ENCODE results near the gene TACR1.
"Not testable (repeated sequence)": the region's sequence is repeated elsewhere in the genome, so short reads cannot be mapped to it uniquely, and the experiment has no call there.

TACR1 gene

GRCh38 chr2:75094405-75094804 is 104.9 kb downstream of the TACR1 start:
- no peak overlapping the region for H3K4me3 ChIP-seq (ENCODE audit: low read depth, low read length)

- no peak overlapping the region for H3K4me3 ChIP-seq (ENCODE audit: low read depth, low read length)
Measured at GRCh38 chr2:75090770-75091515, 108.4 kb downstream of the TACR1 start.

- no peak overlapping the region for H3K4me3 ChIP-seq (ENCODE audit: low read depth, low read length)
Measured at GRCh38 chr2:75089471-75089870, 109.8 kb downstream of the TACR1 start.

GRCh38 chr2:75088791-75089190 is 110.5 kb downstream of the TACR1 start:
- no peak overlapping the region for H3K4me3 ChIP-seq (ENCODE audit: low read depth, low read length)

- H3K4me3 ChIP-seq (ENCODE audit: low read depth, low read length), result no peak overlapping the region
Measured at GRCh38 chr2:75087736-75088135, 111.6 kb downstream of the TACR1 start.

GRCh38 chr2:75079575-75079974 is 119.7 kb downstream of the TACR1 start:
- H3K4me3 ChIP-seq (ENCODE audit: low read depth, low read length), result no peak overlapping the region

GRCh38 chr2:75077909-75078308 is 121.4 kb downstream of the TACR1 start:
- no peak overlapping the region for H3K4me3 ChIP-seq (ENCODE audit: low read depth, low read length)

- H3K4me3 ChIP-seq (ENCODE audit: low read depth, low read length), result no peak overlapping the region
Measured at GRCh38 chr2:75076088-75076487, 123.2 kb downstream of the TACR1 start.

- H3K4me3 ChIP-seq (ENCODE audit: low read depth, low read length), result no peak overlapping the region
Measured at GRCh38 chr2:75074708-75075107, 124.6 kb downstream of the TACR1 start.

GRCh38 chr2:75074228-75074627 is 125.1 kb downstream of the TACR1 start:
- H3K4me3 ChIP-seq (ENCODE audit: low read depth, low read length), result no peak overlapping the region

GRCh38 chr2:75071766-75072165 is 127.6 kb downstream of the TACR1 start:
- H3K4me3 ChIP-seq (ENCODE audit: low read depth, low read length), result no peak overlapping the region

- H3K4me3 ChIP-seq (ENCODE audit: low read depth, low read length), result no peak overlapping the region
Measured at GRCh38 chr2:75068546-75068945, 130.8 kb downstream of the TACR1 start.

GRCh38 chr2:75067506-75067905 is 131.8 kb downstream of the TACR1 start:
- no peak overlapping the region for H3K4me3 ChIP-seq (ENCODE audit: low read depth, low read length)

GRCh38 chr2:75066121-75066902 is 133.0 kb downstream of the TACR1 start:
- H3K4me3 ChIP-seq (ENCODE audit: low read depth, low read length), result no peak overlapping the region

- H3K4me3 ChIP-seq (ENCODE audit: low read depth, low read length), result no peak overlapping the region
Measured at GRCh38 chr2:75065402-75066008, 133.8 kb downstream of the TACR1 start.

- no peak overlapping the region for H3K4me3 ChIP-seq (ENCODE audit: low read depth, low read length)
Measured at GRCh38 chr2:75064691-75065396, 134.5 kb downstream of the TACR1 start.

GRCh38 chr2:75063906-75064305 is 135.4 kb downstream of the TACR1 start:
- H3K4me3 ChIP-seq (ENCODE audit: low read depth, low read length), result no peak overlapping the region

GRCh38 chr2:75058427-75058826 is 140.9 kb downstream of the TACR1 start:
- no peak overlapping the region for H3K4me3 ChIP-seq (ENCODE audit: low read depth, low read length)

GRCh38 chr2:75057150-75057549 is 142.2 kb downstream of the TACR1 start:
- not testable (repeated sequence) for H3K4me3 ChIP-seq (ENCODE audit: low read depth, low read length)

- H3K4me3 ChIP-seq (ENCODE audit: low read depth, low read length), result no peak overlapping the region
Measured at GRCh38 chr2:75055820-75056675, 143.3 kb downstream of the TACR1 start.
